B cell (primary cell): ENCODE results near the gene SCGB1D2. TPM values are rescaled to one million over a fixed set of nuclear protein-coding genes. Genes with fewer than 3 reads are reported as not detected.

Experiments
- ATAC-seq: fragments of 200-7000 bp; cut with Tn5 transposase; one replicate; pipeline ENCODE4 v1.10.0; 2021; ENCODE audit warnings: low read depth, mild to moderate bottlenecking, moderate number of reproducible peaks, moderate library complexity
- CTCF ChIA-PET: fragments of 350-600 bp; sonication (Branson Sonifier 250); formaldehyde crosslinking; loops from one replicate; lab custom pipeline; 2021; ENCODE audit warnings: antibody characterized with exemption, inconsistent platforms; lab: Charles Lee
- POLR2A ChIA-PET: fragments of 350-600 bp; sonication (Branson Sonifier 250); formaldehyde crosslinking; loops from one replicate; lab custom pipeline; 2021; ENCODE audit warnings: antibody characterized with exemption; lab: Charles Lee
- DNase-seq: peaks from one replicate; pipeline ENCODE4 v3.0.0; 2013
- H2AFZ ChIP-seq: 2 replicates; pipeline ENCODE4 v1.6.1; 2012; ENCODE audit warnings: mild to moderate bottlenecking, low read depth, low read length; ENCODE audit not compliant: insufficient read depth, poor library complexity, severe bottlenecking
- H3K27ac ChIP-seq, 2 donors: 1 replicate in 1 of 2; 2 replicates in 1 of 2; pipeline ENCODE4 v1.5.1; 2012 to 2013; ENCODE audit warnings: low read length in 2 of 2, mild to moderate bottlenecking in 2 of 2, moderate library complexity in 1 of 2
- H3K27me3 ChIP-seq, 4 experiments: fragments of 200-600 bp in 1 of 4; sonication (generic) in 1 of 4; replicated peaks in 1 of 4; 1 replicate in 2 of 4; 2 replicates in 2 of 4; pipeline versions ENCODE4 v1.6.1 to v1.7.0; 2013 to 2016; ENCODE audit warnings: low read length in 3 of 4, mild to moderate bottlenecking in 2 of 4, mixed read lengths in 1 of 4, moderate library complexity in 1 of 4; ENCODE audit not compliant: insufficient read depth in 4 of 4, control insufficient read depth in 3 of 4; ENCODE audit errors: control extremely low read depth in 1 of 4
- H3K36me3 ChIP-seq, 2 experiments: replicated peaks in 1 of 2; 1 replicate in 1 of 2; 2 replicates in 1 of 2; pipeline versions ENCODE4 v1.6.1 to v1.7.1; 2013; ENCODE audit warnings: low read length in 1 of 2; ENCODE audit not compliant: insufficient read depth in 2 of 2, control insufficient read depth in 1 of 2; ENCODE audit errors: control extremely low read depth in 1 of 2, extremely low read depth in 1 of 2
- H3K4me1 ChIP-seq, 2 donors: fragments of 200-600 bp in 1 of 2; sonication (generic) in 1 of 2; 1 replicate in 1 of 2; 2 replicates in 1 of 2; pipeline versions ENCODE4 v1.5.1 to v1.6.1; 2013 to 2017; ENCODE audit warnings: low read length in 2 of 2; ENCODE audit not compliant: control insufficient read depth in 2 of 2, insufficient read depth in 2 of 2
- H3K4me2 ChIP-seq: replicated peaks from 2 replicates; pipeline ENCODE3; 2012; ENCODE audit warnings: mild to moderate bottlenecking, low read depth, low read length; ENCODE audit not compliant: poor library complexity, severe bottlenecking
- H3K4me3 ChIP-seq, 5 experiments: fragments of 200-600 bp in 1 of 5; sonication (generic) in 1 of 5; 1 replicate in 3 of 5; 2 replicates in 2 of 5; pipeline versions ENCODE4 v1.5.1 to v1.7.0; 2011 to 2016; ENCODE audit warnings: low read length in 4 of 5, mild to moderate bottlenecking in 4 of 5, low read depth in 2 of 5, control low read depth in 1 of 5, moderate library complexity in 1 of 5; ENCODE audit not compliant: insufficient read depth in 1 of 5; ENCODE audit errors: control extremely low read depth in 1 of 5, extremely low read depth in 1 of 5
- H3K79me2 ChIP-seq: fragments of 200-600 bp; sonication (generic); one replicate; pipeline ENCODE4 v1.6.0; 2016; ENCODE audit warnings: low read length; ENCODE audit not compliant: control insufficient read depth, insufficient read depth
- H3K9ac ChIP-seq: fragments of 200-600 bp; sonication (generic); 2 replicates; pipeline ENCODE4 v1.6.1; 2017; ENCODE audit warnings: mild to moderate bottlenecking, low read length, moderate library complexity
- H3K9me3 ChIP-seq, 3 donors: one replicate each; pipeline versions ENCODE4 v1.6.1 to v1.7.1; 2013; ENCODE audit warnings: low read length in 2 of 3; ENCODE audit not compliant: control insufficient read depth in 2 of 3, insufficient read depth in 1 of 3; ENCODE audit errors: control extremely low read depth in 1 of 3
- H4K20me1 ChIP-seq: 2 replicates; pipeline ENCODE4 v1.6.0; 2012; ENCODE audit warnings: mild to moderate bottlenecking, low read length; ENCODE audit not compliant: insufficient read depth, control insufficient read depth, poor library complexity, severe bottlenecking
- H3K27ac Mint-ChIP-seq: one replicate; pipeline ENCODE4 v1.8.0; 2021; ENCODE audit warnings: mixed read lengths
- H3K27me3 Mint-ChIP-seq: one replicate; pipeline ENCODE4 v1.8.0; 2021; ENCODE audit warnings: mixed read lengths
- H3K4me1 Mint-ChIP-seq: one replicate; pipeline ENCODE4 v1.8.0; 2021; ENCODE audit warnings: mixed read lengths
- H3K4me3 Mint-ChIP-seq: one replicate; pipeline ENCODE4 v1.8.0; 2021; ENCODE audit warnings: mixed read lengths
- H3K9me3 Mint-ChIP-seq: one replicate; pipeline ENCODE4 v1.8.0; 2022; ENCODE audit warnings: mixed read lengths; ENCODE audit not compliant: insufficient read depth
- CTCF ChIP-seq: fragments of 200-600 bp; IDR thresholded peaks from one replicate; pipeline ENCODE4 v1.8.0; 2022; ENCODE audit warnings: antibody characterized with exemption, mild to moderate bottlenecking
- EZH2 ChIP-seq: IDR thresholded peaks from 2 replicates; pipeline ENCODE4 v1.6.1; 2012; ENCODE audit warnings: borderline replicate concordance, low read depth, mild to moderate bottlenecking, moderate library complexity, low read length; ENCODE audit not compliant: insufficient read depth, poor library complexity, severe bottlenecking
- WGBS: methylation state at CpG from one replicate; pipeline ENCODE4 v1.1.5; 2013; ENCODE audit warnings: missing lambda C conversion rate; ENCODE audit not compliant: insufficient coverage; 5-methylcytosine and 5-hydroxymethylcytosine counted together
- intact Hi-C: fragments of 100-400 bp; cut with micrococcal nuclease; formaldehyde crosslinking; loops from one replicate; pipeline ENCODE4 v1.10.0; 2022
- polyA plus RNA-seq: library from polyadenylated mRNA; depleted of rRNA; stranded (reverse); fragments of >200 nt; gene quantifications from 2 replicates; pipeline ENCODE4 v1.2.3, GENCODE V29; 2012
- total RNA-seq, 2 donors: library from RNA; stranded (reverse); fragments of 120-200 nt in 1 of 2; gene quantifications; 1 replicate in 1 of 2; 2 replicates in 1 of 2; pipeline versions ENCODE4 v1.2.3 to v1.2.4, GENCODE V29; 2013 to 2022

SCGB1D2 gene
- total and polyA plus RNA-seq, 2 donors (not counting 1 experiment from before 2014, with no cell fraction given), result not detected

GRCh38 chr11:62269654-62270278, 27.7 kb downstream of the SCGB1D2 start, which contains the start of gene SCGB2A2:
TSS of gene SCGB2A2 (plus strand) at chr11:62270158. CDS start at chr11:62270217, 59 bp downstream.
- no peaks in the 10 kb centered on the region for H3K79me2 ChIP-seq
- no peak within 1 kb of the TSS for H3K27ac Mint-ChIP-seq
- POLR2A ChIA-PET, result no interaction called here
- peaks cover 0 to 21% (median 0%) of the 10 kb centered on the region in 4 experiments for H3K27me3 ChIP-seq
- no peak within 1 kb of the TSS for H3K27ac ChIP-seq
- H3K4me1 Mint-ChIP-seq, result no peaks in the 10 kb centered on the region
- no peaks in the 10 kb centered on the region for H3K36me3 ChIP-seq
- 84% methylated on average over 5 of the region's 10 CpGs for WGBS
- no peaks in the 10 kb centered on the region for H3K4me1 ChIP-seq
- H3K9ac ChIP-seq, result no peak within 1 kb of the TSS
- H3K9me3 ChIP-seq, result no peaks in the 10 kb centered on the region
- H3K4me3 ChIP-seq, result no peak within 1 kb of the TSS
- no peak within 1 kb of the TSS for H2AFZ ChIP-seq
- H3K4me2 ChIP-seq, result no peak within 1 kb of the TSS
- DNase-seq (no peak), ATAC-seq (no peak)
- H3K27me3 Mint-ChIP-seq, result peaks cover 26% of the 10 kb centered on the region
- TF ChIP-seq CTCF, result no peak
- no peak for TF ChIP-seq EZH2
- H3K4me3 Mint-ChIP-seq, result no peak within 1 kb of the TSS
- H3K9me3 Mint-ChIP-seq, result no peaks in the 10 kb centered on the region
- CTCF ChIA-PET, result no interaction called here
- no peaks in the 10 kb centered on the region for H4K20me1 ChIP-seq
- intact Hi-C loops, result no loop called here

GRCh38 chr11:62273284-62273683, 31.2 kb downstream of the SCGB1D2 start:
- Histone ChIP-seq H3K4me2 (no peak overlapping the region), H3K4me1 (no peaks in the 10 kb centered on the region), H3K4me3 (no peak overlapping the region), H3K36me3 (no peaks in the 10 kb centered on the region), H2AFZ (no peak overlapping the region), H3K9ac (no peak overlapping the region), H3K79me2 (no peaks in the 10 kb centered on the region), H3K27ac (no peak overlapping the region), H4K20me1 (no peaks in the 10 kb centered on the region), H3K9me3 (no peaks in the 10 kb centered on the region), H3K27me3 (peaks cover 0 to 6% (median 0%) of the 10 kb centered on the region in 4 experiments)
- ChIA-PET CTCF (no interaction called here), POLR2A (no interaction called here)
- intact Hi-C loops, result no loop called here
- DNase-seq (no peak), ATAC-seq (no peak)
- Mint-ChIP-seq H3K9me3 (no peaks in the 10 kb centered on the region), H3K27ac (no peak overlapping the region), H3K4me1 (no peaks in the 10 kb centered on the region), H3K4me3 (no peak overlapping the region), H3K27me3 (peaks cover 12% of the 10 kb centered on the region)
- no peak for TF ChIP-seq CTCF
- TF ChIP-seq EZH2, result no peak
- 77% methylated on average over 2 of the region's 5 CpGs for WGBS
